IPS-NIHi7 (cell line): ENCODE data around the gene TAGAP.
"Not testable (repeated sequence)": the region's sequence is repeated elsewhere in the genome, so short reads cannot be mapped to it uniquely, and the experiment has no call there.

Experiments used
- DNase-seq: peaks from one replicate; pipeline ENCODE4 v3.0.0; 2012; ENCODE audit warnings: mixed read lengths; ENCODE audit errors: extremely low spot score

Gene TAGAP

DNA sequence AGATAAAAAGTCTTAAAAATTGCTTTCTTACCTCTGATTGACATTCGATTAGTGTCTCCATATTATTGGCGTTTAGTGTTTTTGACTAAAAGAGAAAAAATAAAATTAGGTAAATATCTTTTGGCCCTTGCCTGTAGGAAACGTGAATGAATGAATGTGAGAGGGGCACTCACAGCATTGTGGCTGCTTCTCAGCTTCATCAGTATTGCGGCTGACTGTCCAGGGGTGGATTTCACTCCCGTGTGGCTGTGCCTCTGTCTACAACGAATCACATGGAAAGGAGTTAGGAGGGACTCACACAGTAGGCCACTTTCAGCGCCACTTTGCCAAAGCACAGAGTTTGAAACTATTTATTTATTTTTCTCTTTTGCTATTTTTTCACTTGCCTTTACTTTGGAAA, 844 bp downstream of the TAGAP start:
- DNase-seq: no peak

DNA sequence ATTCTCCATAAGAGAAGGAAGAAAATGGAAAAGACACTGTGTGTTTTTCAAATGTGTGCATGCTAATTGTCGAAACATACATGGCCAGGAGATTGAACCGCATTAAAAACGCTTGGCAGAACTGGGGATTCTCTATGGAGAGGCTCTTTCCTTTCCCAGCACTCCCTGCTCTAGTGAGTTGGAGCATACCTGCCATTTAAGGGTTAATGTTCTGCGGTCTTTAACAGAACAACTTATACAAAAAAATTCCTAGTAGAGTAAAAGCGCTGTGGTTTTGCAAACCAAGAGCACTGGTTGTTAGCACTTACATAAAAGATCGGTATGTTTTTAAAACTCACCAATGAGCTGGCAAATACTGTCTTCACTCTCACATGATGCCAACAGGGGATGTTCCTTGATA, 1.5 kb downstream of the TAGAP start:
- no peak for DNase-seq

DNA sequence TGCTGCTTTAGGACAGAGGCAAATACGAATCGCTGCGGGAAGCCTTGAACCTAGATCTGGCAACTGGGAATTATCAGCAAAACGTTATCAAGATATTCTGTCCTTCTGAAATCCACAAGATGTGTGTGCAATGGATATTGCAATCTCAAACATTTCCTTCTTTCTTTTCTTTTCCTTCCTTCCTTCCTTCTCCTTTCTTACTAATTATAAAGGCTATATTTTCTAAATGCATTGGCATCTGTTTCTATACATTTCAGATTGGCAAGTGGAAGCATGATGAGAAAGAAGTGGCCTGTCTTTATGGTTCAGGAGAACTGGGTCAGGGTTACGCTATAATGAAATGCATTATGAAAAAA, 2.0 kb downstream of the TAGAP start:
- no peak for DNase-seq

DNA sequence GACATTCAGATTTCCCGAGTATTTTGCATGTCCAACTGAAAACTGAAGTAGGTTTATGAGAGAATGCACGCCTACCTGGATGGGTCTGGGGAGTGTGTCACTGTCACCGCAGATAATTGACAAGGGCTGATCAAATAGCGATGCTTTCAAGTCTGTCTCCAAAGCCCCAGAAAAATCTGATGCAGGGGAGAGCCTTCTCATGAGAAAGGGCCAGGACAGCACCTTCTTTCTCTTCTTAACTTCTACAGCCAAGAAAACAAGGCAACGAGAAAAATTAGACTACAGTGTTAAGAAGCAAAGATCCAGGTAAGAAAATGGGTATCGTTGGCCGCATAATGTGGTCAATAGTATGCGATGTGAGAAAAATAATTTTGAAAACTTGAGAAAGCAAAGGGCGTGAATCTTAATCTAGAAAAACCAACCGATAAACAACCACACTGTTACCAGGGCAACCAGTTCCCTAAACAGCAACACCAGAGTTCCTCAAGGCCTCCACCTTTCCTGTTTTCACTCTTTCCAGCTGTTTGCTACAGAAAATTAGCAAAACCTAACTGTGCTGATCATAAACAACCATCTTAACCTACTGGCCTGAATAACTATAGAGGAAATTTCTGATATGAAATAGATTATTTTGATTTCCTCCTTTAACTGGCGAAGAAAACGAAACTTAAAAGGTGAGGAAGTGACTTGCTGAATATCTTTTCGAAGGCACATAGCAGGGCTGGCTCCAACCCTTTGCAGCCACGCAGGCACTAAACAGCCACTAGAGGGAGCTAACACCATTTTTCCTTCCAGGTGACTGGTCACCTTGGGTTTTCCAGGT, 2.6 kb downstream of the TAGAP start:
- peak; percentile 88 for DNase-seq

DNA sequence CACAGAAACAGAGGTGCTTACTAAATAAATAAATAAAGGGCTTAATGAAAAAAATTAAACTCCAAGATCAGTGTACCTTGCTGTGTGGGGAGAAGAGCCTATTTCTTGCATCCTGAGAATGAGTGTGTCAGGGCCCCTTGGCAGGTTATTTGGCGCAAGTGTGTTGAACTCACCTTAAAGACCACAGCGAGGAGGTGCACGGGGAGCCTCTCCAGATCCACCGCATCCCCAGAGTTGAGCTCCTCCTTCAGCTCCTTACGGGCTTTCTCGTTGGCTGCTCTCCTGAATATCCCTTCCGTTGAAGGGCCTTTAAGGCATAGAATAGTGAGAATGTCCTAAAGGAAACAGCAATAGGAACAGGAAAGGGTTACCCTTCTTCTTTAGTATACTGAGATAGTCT, 3.6 kb downstream of the TAGAP start:
- DNase-seq: no peak

DNA sequence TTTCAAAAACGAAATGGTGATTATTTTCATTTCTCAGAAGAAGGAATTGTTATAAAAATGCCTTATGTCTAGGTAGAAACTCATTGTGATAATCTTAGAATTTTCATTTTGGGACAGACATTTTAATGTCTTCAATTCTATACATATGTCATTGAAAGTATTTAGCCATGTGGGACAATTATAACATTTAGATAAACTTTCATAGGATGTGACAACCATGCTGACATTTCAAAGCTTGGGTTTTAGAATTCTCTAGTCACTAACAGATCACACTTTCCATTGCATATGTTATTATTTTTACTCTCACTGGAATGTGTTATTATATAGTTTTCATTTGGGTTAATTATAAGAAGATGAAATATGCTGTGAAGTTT, 4.9 kb downstream of the TAGAP start:
- DNase-seq: no peak

DNA sequence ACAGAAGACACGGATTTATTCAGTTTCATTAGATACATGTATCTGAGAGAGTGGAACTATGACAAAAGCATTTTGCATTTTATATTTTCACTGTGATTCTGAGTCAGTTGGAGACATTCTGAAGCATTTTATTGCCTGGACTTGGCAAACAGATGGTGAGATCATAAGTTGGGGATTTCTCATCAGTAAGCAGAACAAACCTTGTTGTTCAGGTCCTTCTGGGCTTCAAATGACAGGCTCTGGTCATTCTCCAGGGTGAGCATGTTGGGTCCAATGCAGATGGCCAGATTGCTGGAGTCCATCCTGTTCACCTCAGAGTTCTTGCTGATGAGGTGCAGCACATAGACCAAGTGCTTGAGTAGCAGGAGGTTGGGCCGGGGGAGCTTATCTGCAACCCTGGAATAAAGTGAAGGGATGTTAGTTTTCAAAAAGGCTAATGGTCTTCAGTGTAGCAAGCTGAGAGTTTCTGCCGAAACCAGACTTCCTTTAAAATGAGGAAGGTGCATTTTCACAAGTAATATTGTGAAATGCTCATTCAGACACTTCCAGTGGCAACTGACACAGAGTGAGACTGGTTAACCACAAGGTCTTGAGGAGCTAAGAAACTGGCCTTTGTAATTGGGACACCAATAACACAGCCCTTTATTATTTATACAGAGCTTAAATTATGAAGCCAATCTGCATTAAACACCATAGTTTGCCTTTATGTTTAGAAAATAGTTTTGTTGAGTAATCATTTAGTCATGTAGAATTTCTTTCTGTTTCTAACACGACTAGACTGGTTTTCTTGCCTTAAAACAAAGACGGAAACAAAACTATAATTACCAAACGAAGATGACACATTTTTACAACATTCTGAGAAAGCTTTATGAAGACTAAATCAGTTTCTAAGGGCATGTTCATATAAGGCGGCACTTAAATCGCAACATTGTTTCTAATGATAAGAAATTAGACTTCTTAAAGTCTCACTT, 5.6 kb downstream of the TAGAP start:
- DNase-seq: no peak

DNA sequence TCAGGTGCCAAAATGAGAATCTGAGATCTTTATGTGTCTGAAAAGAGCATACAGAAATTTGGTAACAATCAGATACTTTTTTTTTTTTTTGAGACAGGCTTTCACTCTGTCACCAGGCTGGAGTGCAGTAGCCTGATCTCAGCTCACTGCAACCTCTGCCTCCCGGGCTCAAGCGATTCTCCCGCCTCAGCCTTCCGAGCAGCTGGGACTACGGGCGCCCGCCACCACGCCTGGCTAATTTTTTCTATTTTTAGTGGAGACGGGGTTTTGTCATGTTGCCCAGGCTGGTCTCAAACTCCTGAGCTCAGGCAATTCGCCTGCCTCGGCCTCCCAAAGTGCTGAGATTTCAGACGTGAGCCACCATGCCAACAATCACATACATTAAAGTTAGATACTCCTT, 6.5 kb downstream of the TAGAP start:
- DNase-seq: not testable (repeated sequence)

DNA sequence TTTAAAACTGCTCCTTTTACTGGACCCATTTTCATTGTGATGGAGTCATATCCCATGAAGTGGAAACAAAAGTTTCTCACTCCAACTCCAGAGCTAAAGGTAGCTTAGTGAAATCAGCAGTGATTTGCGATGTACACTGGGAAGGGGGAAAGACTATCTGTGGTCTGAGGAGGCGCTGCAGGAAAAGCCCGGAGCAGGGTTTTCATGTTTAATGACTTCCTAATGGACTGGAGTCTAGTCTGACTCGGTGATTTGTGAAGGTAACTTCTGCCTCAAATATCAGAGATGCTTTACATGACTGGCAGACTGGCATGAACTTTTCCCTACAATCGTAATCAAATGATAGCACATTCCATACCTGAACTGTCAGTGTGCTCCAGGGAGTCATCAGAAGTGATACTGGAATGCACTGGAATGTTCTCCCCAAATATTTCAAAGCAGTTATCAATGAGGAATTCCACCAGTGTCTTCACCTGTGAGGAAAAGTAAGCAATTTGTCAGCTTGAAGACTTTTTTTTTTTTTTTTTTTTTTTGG, 7.0 kb downstream of the TAGAP start:
- DNase-seq: no peak

DNA sequence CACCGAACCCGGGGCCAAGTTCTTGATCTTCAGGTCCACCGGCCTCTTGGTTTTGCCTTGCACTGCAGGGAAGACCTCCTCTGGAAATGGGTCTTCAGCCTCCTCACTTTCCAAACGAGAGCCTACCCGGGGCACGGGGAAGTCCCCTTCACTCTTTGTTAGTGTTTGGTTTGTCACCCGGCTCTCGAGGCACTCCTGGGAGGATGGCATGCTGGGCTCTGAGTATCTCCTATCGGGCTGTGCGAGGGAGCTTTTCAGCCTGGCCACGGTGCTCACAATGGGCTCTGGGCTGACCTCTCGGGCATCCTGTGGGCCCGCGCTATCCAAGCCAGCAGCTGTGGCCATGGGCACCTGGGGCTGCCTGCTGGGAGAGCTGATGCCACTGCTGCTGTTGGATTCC, 8.1 kb downstream of the TAGAP start:
- no peak for DNase-seq

DNA sequence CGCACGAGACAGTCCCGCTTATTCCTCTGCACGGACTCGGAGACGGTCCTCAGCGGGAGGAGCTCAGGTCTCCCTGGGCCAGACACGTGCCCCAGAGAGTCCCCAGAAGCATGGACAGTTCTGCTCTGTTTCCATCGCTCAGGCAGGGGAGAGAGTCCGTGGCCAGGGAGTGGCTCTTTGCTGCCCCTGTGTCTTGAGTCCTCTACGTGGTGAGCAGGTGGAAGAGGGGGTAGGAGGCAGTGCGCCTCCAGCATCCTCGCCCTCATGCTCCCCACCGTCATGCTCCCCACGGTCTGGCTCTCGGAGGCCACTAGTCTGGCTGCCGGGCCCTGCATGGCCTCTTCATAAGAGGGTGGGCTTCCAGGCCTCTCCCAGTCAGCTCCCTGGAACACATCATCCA, 8.9 kb downstream of the TAGAP start:
- DNase-seq: no peak

DNA sequence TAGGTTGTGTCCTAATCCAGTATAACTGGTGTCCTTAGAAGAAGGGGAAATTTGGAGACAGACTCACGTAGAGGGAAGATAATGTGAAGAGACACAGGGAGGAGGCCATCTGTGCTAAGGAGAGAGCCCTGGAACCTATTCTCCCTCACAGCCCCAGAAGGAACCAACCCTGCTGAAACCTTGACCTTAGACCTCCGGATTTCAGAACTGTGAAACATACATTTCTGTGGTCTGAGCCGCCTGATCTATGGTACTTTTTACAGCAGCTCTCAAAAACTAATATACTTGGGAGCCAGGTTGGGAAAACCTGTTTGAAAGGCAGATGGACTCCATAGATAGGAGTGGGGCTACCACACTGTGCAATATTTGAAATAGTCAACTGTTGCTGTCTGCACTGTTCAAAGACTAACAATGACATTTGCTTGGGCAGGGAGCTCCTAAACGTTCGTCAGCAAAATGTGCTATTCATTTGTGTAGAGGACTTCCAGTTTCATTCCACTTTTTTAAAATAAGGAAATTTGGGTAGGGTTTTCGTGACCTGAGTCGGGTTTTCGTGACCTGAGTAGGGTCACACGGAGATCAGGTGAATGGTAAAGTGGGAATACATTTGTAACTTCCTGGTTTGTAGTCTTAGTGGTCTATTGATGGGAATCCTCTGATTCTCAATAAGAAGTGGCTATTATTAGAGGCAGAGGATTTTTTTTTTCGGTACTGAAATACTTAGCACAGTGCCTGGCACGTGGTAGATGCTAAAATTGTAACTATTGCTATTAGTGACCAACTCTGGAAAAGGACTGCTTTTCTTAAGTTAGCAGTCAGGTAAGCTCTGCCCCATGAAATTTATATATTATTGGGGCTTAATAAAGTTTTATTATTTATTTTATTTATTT, 11.4 kb downstream of the TAGAP start:
- DNase-seq: no peak

DNA sequence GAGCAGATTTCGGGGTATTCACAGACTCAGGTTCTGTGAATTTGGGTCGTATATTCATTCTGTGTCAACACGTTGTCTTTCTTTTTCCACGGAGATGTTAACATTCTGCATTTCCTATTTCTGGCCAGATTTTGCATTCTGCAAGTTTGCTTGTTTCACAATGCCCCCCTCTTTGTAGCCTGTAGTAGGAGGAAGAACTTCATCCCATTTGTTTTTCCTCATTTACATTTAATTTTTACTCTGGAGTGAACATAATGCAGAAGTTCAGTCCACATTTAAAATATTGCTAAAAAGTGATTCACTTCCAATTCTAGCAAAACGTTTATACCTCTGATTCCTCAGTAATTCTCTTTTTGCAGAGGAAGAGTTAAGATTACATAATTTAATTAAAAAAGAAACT, 12.9 kb downstream of the TAGAP start:
- DNase-seq: no peak

DNA sequence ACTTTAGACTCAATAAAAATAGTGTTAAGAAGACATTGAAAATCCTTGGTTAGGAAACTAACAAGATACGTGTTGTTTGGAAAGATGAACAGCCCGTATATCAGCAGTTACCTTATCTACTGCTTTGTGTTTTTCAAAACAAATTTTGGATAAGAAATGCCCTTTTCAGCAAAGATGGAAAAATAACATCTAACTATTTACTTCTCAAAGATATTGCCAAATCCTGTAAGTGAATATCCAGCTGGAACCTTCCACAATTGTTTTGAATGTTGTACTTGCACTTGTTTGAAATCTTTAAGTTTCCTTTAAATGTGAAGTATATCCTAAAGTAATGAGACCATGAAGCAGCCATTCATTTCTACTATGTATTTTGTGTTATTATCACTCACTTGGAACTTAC, 14.6 kb downstream of the TAGAP start:
- DNase-seq: no peak

DNA sequence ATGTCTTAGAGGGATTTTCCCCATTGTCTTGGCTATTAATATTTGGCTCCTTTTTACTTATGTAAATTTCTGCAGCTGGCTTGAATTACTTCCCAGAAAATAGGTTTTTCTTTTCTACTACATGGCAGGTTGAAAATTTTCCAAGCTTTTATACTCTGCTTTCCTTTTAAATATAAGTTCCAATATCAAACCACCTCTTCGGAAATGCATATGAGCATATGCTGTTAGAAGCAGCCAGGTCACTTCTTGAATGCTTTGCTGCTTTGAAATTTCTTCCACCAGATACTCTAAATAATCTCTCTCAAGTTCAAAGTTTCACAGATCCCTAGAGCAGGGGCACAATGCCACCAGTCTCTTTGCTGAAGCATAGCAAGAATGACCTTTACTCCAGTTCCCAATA, 19.6 kb downstream of the TAGAP start:
- not testable (repeated sequence) for DNase-seq

DNA sequence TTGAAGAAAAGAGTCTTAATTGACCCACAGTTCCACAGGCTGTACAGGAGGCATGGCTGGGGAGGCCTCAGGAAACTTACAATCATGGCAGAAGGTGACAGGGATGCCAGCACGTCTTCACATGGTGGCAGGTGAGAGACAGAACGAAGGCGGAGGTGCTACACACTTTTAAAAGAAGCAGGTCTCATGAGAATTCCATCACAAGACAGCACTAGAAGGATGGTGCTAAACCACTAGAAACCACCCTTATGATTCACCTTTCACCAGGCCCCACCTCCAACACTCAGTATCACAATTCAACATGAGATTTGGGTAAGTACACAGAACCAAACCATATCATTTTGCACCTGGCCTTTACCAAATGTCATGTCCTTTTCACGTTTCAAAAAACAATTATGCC, 20.9 kb downstream of the TAGAP start:
- no peak for DNase-seq

DNA sequence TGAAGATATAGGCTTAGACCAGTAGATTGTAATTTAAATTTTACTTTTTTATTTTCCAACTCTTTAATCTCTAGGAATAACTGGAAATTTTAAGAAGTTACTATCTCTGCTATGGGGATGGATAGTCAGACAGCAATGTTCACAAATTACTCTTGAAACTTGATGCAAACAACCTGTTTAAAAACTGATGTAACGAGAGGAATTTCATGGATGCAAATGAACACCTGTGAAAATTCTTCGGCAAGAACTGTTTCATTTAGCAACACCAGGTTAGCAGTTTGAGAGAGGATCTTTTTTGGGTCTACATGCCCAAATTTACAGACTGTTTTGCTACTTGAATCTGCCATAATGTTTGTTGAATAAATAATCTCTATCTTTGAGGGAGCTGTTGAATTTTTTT, 24.8 kb downstream of the TAGAP start:
- DNase-seq: no peak

DNA sequence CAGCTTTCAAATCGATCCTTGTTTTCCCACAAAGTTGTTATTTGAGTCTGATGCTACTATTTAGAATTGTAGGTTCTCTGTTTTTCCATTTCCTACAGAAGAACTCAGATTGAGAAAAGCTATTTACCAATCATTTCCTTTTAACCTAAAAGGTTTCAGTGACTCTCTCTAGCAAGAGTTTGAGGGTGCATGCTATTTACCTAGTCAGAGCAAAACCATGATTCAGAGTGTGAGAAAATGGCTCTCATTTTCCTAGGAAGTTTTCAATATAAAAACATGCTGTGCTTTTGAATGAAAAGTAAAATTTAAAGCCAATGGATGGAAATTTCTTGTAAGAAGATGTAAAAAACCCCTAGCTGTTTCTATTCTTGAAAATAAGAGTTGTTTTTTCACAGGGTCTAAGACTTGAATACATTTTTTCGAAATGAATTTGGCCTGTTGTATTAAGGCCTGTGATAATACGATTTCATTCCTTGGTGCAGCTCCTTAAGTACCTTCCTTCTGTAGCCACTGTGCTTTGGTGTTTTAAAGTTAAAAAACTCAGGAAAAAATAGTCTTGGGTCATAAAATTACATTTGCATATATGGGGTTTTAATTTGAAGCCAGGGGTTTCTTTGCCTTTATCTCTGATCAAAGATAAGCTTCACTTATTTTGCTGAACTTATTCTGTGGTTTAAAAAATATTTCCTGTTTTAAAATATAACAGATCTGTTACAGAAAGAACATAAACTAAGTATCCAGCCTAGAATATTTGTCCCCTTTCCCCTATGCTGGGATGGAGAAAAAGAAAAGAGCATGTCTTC, 26.8 kb downstream of the TAGAP start:
- DNase-seq: no peak

DNA sequence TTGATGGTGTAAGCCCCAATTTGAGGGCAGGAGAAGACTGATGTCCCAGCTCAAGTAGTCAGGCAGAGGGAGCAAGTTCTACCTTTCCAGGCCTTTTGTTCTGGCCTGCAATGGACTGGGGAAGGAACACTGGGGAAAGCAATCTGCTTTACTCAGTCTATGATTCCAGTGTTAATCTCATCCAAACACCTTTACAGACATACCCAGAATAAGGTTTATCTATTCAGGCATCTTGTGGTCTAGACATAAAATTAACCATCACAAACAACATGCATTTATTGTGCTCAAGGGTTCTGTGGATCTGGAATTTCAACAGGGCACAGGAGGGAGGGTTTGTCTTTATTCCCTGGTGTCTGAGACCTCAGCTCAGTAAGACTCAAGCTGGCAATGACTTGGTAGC, 30.4 kb downstream of the TAGAP start:
- DNase-seq: no peak

DNA sequence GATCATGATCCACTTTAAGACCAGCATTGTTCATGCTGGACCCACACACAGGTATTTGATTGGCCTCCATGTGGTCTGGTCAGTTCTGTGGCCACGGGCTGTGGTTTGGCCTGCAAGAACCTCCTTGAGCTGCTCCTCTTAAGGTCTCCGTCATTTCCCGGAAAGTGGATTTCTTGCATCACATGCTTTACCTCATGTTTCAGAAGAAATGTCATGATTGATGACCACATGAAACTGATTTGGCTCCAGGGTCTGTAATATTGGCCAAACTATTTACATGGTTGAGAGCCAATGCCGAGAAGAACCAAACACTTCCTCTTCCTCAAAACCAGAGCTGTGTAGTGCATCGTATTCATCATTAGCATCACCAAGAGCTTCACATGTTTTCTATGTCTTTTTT, 31.6 kb downstream of the TAGAP start:
- DNase-seq: no peak

DNA sequence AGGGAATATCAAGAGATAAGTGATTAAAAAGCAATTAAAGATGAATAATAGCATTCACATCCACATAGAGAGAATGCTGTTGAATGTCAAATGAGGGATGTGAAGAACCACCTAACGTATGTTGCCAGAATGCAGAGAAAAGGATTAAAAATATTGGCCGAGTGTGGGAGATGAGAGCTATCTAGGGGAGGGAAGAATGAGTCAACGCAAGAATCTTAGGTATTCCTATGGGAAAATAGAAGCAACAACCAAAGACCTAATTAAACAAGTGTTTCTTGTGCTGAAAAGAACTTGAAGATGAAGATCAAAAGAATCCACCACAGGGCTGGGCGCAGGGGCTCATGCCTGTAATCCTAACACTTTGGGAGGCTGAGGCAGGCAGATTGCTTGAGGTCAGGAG, 32.6 kb downstream of the TAGAP start:
- DNase-seq: no peak
